H1 (cell line): ENCODE measurements around the gene DUS4L. TPM values are rescaled to one million over a fixed set of nuclear protein-coding genes. Genes with fewer than 3 reads are reported as not detected.
A peak's percentile ranks its signal among the peaks of the same experiment; 100 is the strongest.

Experiments
- CTCF ChIA-PET: fragments of 300-600 bp; sonication (Branson Sonifier 250); formaldehyde crosslinking; loops from one replicate; lab custom pipeline; 2021; ENCODE audit not compliant: partially characterized antibody; lab: Charles Lee
- POLR2A ChIA-PET: fragments of 300-600 bp; sonication (Branson Sonifier 250); formaldehyde crosslinking; loops from one replicate; lab custom pipeline; 2021; ENCODE audit warnings: inconsistent platforms; ENCODE audit not compliant: partially characterized antibody; lab: Charles Lee
- DNase-seq, 2 experiments: peaks; one replicate each; pipeline versions ENCODE4 v3.0.0 to v3.0.0-alpha.2; 2010 to 2022; ENCODE audit warnings: low spot score in 2 of 2, low read depth in 1 of 2, mixed read lengths in 1 of 2
- FAIRE-seq: peaks from 2 replicates; lab custom pipeline; 2011; peaks lifted over from hg19 to GRCh38; lab: Jason Lieb, UNC
- H2AFZ ChIP-seq: 2 replicates; pipeline ENCODE4 v1.8.1; 2012; ENCODE audit warnings: low read length, inconsistent platforms
- H2AK5ac ChIP-seq: 2 replicates; pipeline ENCODE4 v1.6.1; 2013; ENCODE audit warnings: low read depth, low read length
- H2BK120ac ChIP-seq: replicated peaks from 2 replicates; pipeline ENCODE3; 2013; ENCODE audit warnings: low read depth, low read length, inconsistent platforms
- H2BK12ac ChIP-seq: 2 replicates; pipeline ENCODE4 v1.6.1; 2013; ENCODE audit warnings: low read depth, low read length
- H2BK15ac ChIP-seq: 2 replicates; pipeline ENCODE4 v1.6.1; 2013; ENCODE audit warnings: low read length
- H2BK20ac ChIP-seq: 2 replicates; pipeline ENCODE4 v1.6.1; 2013; ENCODE audit warnings: low read length
- H2BK5ac ChIP-seq: 2 replicates; pipeline ENCODE4 v1.6.1; 2013; ENCODE audit warnings: low read depth, low read length
- H3K14ac ChIP-seq: 2 replicates; pipeline ENCODE4 v1.6.1; 2013; ENCODE audit warnings: inconsistent platforms; ENCODE audit not compliant: insufficient read length
- H3K18ac ChIP-seq: 2 replicates; pipeline ENCODE4 v1.6.1; 2013; ENCODE audit warnings: low read length; ENCODE audit errors: extremely low read depth
- H3K23ac ChIP-seq: 2 replicates; pipeline ENCODE4 v1.6.1; 2013; ENCODE audit warnings: inconsistent platforms; ENCODE audit not compliant: insufficient read length
- H3K23me2 ChIP-seq: 2 replicates; pipeline ENCODE4 v1.6.1; 2013; ENCODE audit warnings: low read depth, low read length
- H3K27ac ChIP-seq: 2 replicates; pipeline ENCODE4 v1.6.1; 2011; ENCODE audit warnings: low read depth, low read length, inconsistent platforms
- H3K27me3 ChIP-seq, 4 experiments: replicated peaks in 1 of 4; 1 replicate in 1 of 4; 2 replicates in 3 of 4; pipeline versions ENCODE4 v1.6.1 to v1.8.1; 2011 to 2013; ENCODE audit warnings: low read length in 3 of 4, mild to moderate bottlenecking in 3 of 4, inconsistent platforms in 2 of 4, mixed read lengths in 2 of 4, moderate library complexity in 1 of 4; ENCODE audit not compliant: control insufficient read depth in 3 of 4, insufficient read depth in 3 of 4; ENCODE audit errors: extremely low read depth in 1 of 4
- H3K36me3 ChIP-seq, 4 experiments: 2 replicates each; pipeline versions ENCODE4 v1.6.1 to v1.8.1; 2011 to 2013; ENCODE audit warnings: mild to moderate bottlenecking in 4 of 4, low read length in 3 of 4, moderate library complexity in 2 of 4, control low read depth in 1 of 4, inconsistent platforms in 1 of 4; ENCODE audit not compliant: insufficient read depth in 4 of 4, control insufficient read depth in 2 of 4
- H3K4ac ChIP-seq: replicated peaks from 2 replicates; pipeline ENCODE3; 2013; ENCODE audit warnings: low read length, low read depth, mixed read lengths, inconsistent platforms; ENCODE audit not compliant: insufficient read length
- H3K4me1 ChIP-seq, 4 experiments: replicated peaks in 1 of 4; 1 replicate in 1 of 4; 2 replicates in 3 of 4; pipeline versions ENCODE4 v1.6.1 to v1.8.1; 2011 to 2013; ENCODE audit warnings: low read length in 3 of 4, inconsistent platforms in 2 of 4, mixed read lengths in 1 of 4; ENCODE audit not compliant: insufficient read depth in 4 of 4, control insufficient read depth in 3 of 4
- H3K4me2 ChIP-seq, 2 experiments: 2 replicates each; pipeline versions ENCODE4 v1.6.1 to v1.8.1; 2011 to 2013; ENCODE audit warnings: low read depth in 2 of 2, low read length in 2 of 2, control low read depth in 1 of 2, inconsistent platforms in 1 of 2, mild to moderate bottlenecking in 1 of 2; ENCODE audit not compliant: insufficient read depth in 1 of 2
- H3K4me3 ChIP-seq, 4 experiments: fragments of 200-600, 300-600 bp in 1 of 4; sonication (generic), shearing (Covaris generic), sonication (Bioruptor Twin) in 1 of 4; 2 replicates each; pipeline versions ENCODE4 v1.5.1 to v1.8.1; 2011 to 2016; ENCODE audit warnings: low read length in 4 of 4, low read depth in 3 of 4, control low read depth in 2 of 4, inconsistent platforms in 2 of 4, mild to moderate bottlenecking in 2 of 4, mixed read lengths in 1 of 4, moderate library complexity in 1 of 4; ENCODE audit not compliant: insufficient read depth in 2 of 4; ENCODE audit errors: extremely low read depth in 1 of 4
- H3K56ac ChIP-seq: replicated peaks from 2 replicates; pipeline ENCODE3; 2013; ENCODE audit warnings: low read depth, mild to moderate bottlenecking, mixed read lengths, low read length, inconsistent platforms; ENCODE audit not compliant: insufficient read length
- H3K79me1 ChIP-seq: 2 replicates; pipeline ENCODE4 v1.6.1; 2013; ENCODE audit warnings: low read depth, low read length, control low read depth
- H3K79me2 ChIP-seq, 2 experiments: 2 replicates each; pipeline versions ENCODE4 v1.6.1 to v1.8.1; 2012 to 2013; ENCODE audit warnings: low read length in 2 of 2, mild to moderate bottlenecking in 2 of 2, inconsistent platforms in 1 of 2; ENCODE audit not compliant: insufficient read depth in 2 of 2, control insufficient read depth in 1 of 2
- H3K9ac ChIP-seq, 4 experiments: replicated peaks in 1 of 4; 1 replicate in 1 of 4; 2 replicates in 3 of 4; pipeline versions ENCODE4 v1.6.1 to v1.8.1; 2011 to 2013; ENCODE audit warnings: low read depth in 3 of 4, low read length in 3 of 4, control low read depth in 2 of 4, mild to moderate bottlenecking in 2 of 4, moderate library complexity in 2 of 4, inconsistent platforms in 1 of 4; ENCODE audit errors: extremely low read depth in 1 of 4
- H3K9me3 ChIP-seq, 2 experiments: 2 replicates each; pipeline versions ENCODE4 v1.6.1 to v1.8.1; 2012 to 2013; ENCODE audit warnings: mild to moderate bottlenecking in 2 of 2, moderate library complexity in 2 of 2, control low read depth in 1 of 2, inconsistent platforms in 1 of 2, low read depth in 1 of 2, low read length in 1 of 2, mixed read lengths in 1 of 2; ENCODE audit not compliant: insufficient read depth in 2 of 2
- H4K20me1 ChIP-seq, 2 experiments: replicated peaks in 1 of 2; 2 replicates each; pipeline versions ENCODE3 to v1.8.1; 2011 to 2013; ENCODE audit warnings: inconsistent platforms in 2 of 2, low read length in 2 of 2, mild to moderate bottlenecking in 1 of 2; ENCODE audit not compliant: insufficient read depth in 2 of 2, control insufficient read depth in 1 of 2
- H4K5ac ChIP-seq: 2 replicates; pipeline ENCODE4 v1.6.1; 2013; ENCODE audit warnings: low read length, low read depth, mixed read lengths, inconsistent platforms; ENCODE audit not compliant: insufficient read length
- H4K8ac ChIP-seq: 2 replicates; pipeline ENCODE4 v1.8.0; 2013; ENCODE audit warnings: mild to moderate bottlenecking, moderate library complexity, low read length, inconsistent platforms; ENCODE audit not compliant: insufficient read depth; ENCODE audit errors: extremely low read depth
- H4K91ac ChIP-seq: replicated peaks from 2 replicates; pipeline ENCODE3; 2013; ENCODE audit warnings: low read length, mixed read lengths, inconsistent platforms; ENCODE audit not compliant: insufficient read length
- SIX5 ChIP-seq: IDR thresholded peaks from 2 replicates; pipeline ENCODE4 v1.6.1; 2011; ENCODE audit warnings: mild to moderate bottlenecking, low read depth, low read length
- USF2 ChIP-seq: IDR thresholded peaks from 2 replicates; pipeline ENCODE4 v1.6.1; 2011; ENCODE audit warnings: low read length, improper control_type of control experiment
- WGBS, 2 experiments: shearing (Covaris generic) in 1 of 2; methylation state at CpG; one replicate each; pipeline versions ENCODE4 v1.1.6 to v1.1.7; 2013 to 2015; ENCODE audit warnings: low lambda C conversion rate in 2 of 2, mixed read lengths in 2 of 2, inconsistent platforms in 1 of 2, low coverage in 1 of 2, missing lambda C conversion rate in 1 of 2; ENCODE audit not compliant: insufficient replicate concordance in 2 of 2, insufficient coverage in 1 of 2, insufficient read length in 1 of 2; ENCODE audit errors: extremely low coverage in 1 of 2, missing lambda C conversion rate in 1 of 2; 5-methylcytosine and 5-hydroxymethylcytosine counted together
- polyA plus RNA-seq, 7 experiments: library from polyadenylated mRNA; depleted of rRNA in 3 of 7; stranded (reverse) in 5 of 7; unstranded in 2 of 7; fragments of >200 nt in 5 of 7; fragments of 200-250 nt in 2 of 7; gene quantifications; 1 replicate in 5 of 7; 2 replicates in 1 of 7; 4 replicates in 1 of 7; pipeline versions ENCODE4 v1.2.1 to v1.2.3, GENCODE V29; 2011 to 2013; ENCODE audit warnings: missing spikeins in 2 of 7, mixed read lengths in 2 of 7
- total RNA-seq: library from RNA; stranded (reverse); fragmentation: NEBNext Ultra II Directional; extraction: Animal tissue kit (Norgen Biotek cat#: 25700); gene quantifications from 2 replicates; pipeline ENCODE4 v1.2.1, GENCODE V29; 2021

The DUS4L gene
- total and polyA plus RNA-seq, 2 of the 8 experiments (the other 6 are each of a cell fraction or from before 2014, with no cell fraction given), result 6.1 to 11.5 TPM

- Histone ChIP-seq H2BK12ac (no peak overlapping the region), H3K9me3 (no peaks in the 10 kb centered on the region), H3K23me2 (peaks cover 3% of the 10 kb centered on the region; the same call in 1 of the 2 replicates), H3K4me2 (peak overlapping the region; percentile 72 to 79), H4K5ac (no peak overlapping the region), H4K8ac (no peak overlapping the region), H2BK5ac (no peak overlapping the region; the same call in 1 of the 2 replicates)
- DNase-seq, result no peak
- TF ChIP-seq USF2 (0 out of 2 replicates have a peak, but pooled peaks have one; percentile 15), SIX5 (no peak)
- TF ChIP-seq, all 59 proteins: peak for 1
- FAIRE-seq, result no peak
- Histone ChIP-seq H3K27me3 (no peaks in the 10 kb centered on the region), H3K23ac (no peak overlapping the region), H3K79me2 (peaks cover 0 to 48% of the 10 kb centered on the region in 2 experiments; a peak in 3 of 4 replicates), H4K91ac (no peak overlapping the region), H3K36me3 (peaks cover 0 to 2% (median under 1%) of the 10 kb centered on the region in 4 experiments; a peak in 2 of 8 replicates), H3K4me1 (peaks cover 0 to 3% (median 0%) of the 10 kb centered on the region in 4 experiments; a peak in 2 of 7 replicates), H3K79me1 (peaks cover 2% of the 10 kb centered on the region; the same call in 1 of the 2 replicates), H2BK120ac (no peak overlapping the region), H3K4me3 (peak overlapping the region; percentile 80 to 99 (median 94)), H3K56ac (no peak overlapping the region), H3K18ac (no peak overlapping the region), H2BK15ac (no peak overlapping the region), H2BK20ac (no peak overlapping the region), H3K9ac (peak overlapping the region; percentile 80 to 94 (median 94); a peak in 6 of 7 replicates), H3K14ac (no peak overlapping the region), H3K27ac (peak overlapping the region; percentile 97; the same call in 1 of the 2 replicates), H4K20me1 (no peaks in the 10 kb centered on the region), H3K4ac (no peak overlapping the region), H2AK5ac (no peak overlapping the region), H2AFZ (peak overlapping the region; percentile 72; the same call in 1 of the 2 replicates)
- ChIA-PET CTCF (interaction anchor here (0.8 to 0.9 kb wide), 4 partner anchors 15 to 453 kb away, joined by 3 to 6 read pairs (median 4); no protein-coding TSS in a partner anchor), POLR2A (interaction anchor here (0.9 to 2.9 kb wide), 14 partner anchors 8 to 178 kb away, joined by 3 to 21 read pairs (median 4); partner anchors contain the start of genes BCAP29 and CBLL1)
- WGBS, 2 experiments, result 47% methylated on average over 9 of the region's 9 CpGs; no CpG with 5 or more reads in 1 of the 2 experiments
Observed at GRCh38 chr7:107564553-107565298, 955 bp downstream of the DUS4L start.
